ENCODE data around the gene CCDC174.

Gene CCDC174

GRCh38 chr3:14633417-14633816, 18.1 kb upstream of the CCDC174 start:
- no peak overlapping the region for H3K9ac ChIP-seq
- H3K79me2 ChIP-seq = no peaks in the 10 kb centered on the region
- H3K4me3 ChIP-seq (ENCODE audit: low read depth, low read length) = no peak overlapping the region
- H3K27me3 ChIP-seq (ENCODE audit: control insufficient read depth, insufficient read depth, low read length) = no peaks in the 10 kb centered on the region
- H3K36me3 ChIP-seq (ENCODE audit: control insufficient read depth, insufficient read depth, low read length) = no peaks in the 10 kb centered on the region
- no peaks in the 10 kb centered on the region for H3K4me1 ChIP-seq
- no peak overlapping the region for H3K4me2 ChIP-seq (ENCODE audit: low read length)
- no peak overlapping the region for H3K27ac ChIP-seq
- no peak for TF ChIP-seq CTCF (IDR thresholded peaks at IDR 0.05)
- no peak overlapping the region for H2AFZ ChIP-seq
- no peaks in the 10 kb centered on the region for H3K9me3 ChIP-seq (ENCODE audit: control insufficient read depth, low read length)

- no peaks in the 10 kb centered on the region for H3K4me1 ChIP-seq
- no peak overlapping the region for H3K27ac ChIP-seq
- H3K9me3 ChIP-seq (ENCODE audit: control insufficient read depth, low read length) = no peaks in the 10 kb centered on the region
- H3K9ac ChIP-seq = no peak overlapping the region
- no peak overlapping the region for H2AFZ ChIP-seq
- H3K36me3 ChIP-seq (ENCODE audit: control insufficient read depth, insufficient read depth, low read length) = no peaks in the 10 kb centered on the region
- no peak overlapping the region for H3K4me3 ChIP-seq (ENCODE audit: low read depth, low read length)
- H3K4me2 ChIP-seq (ENCODE audit: low read length) = no peak overlapping the region
- no peaks in the 10 kb centered on the region for H3K27me3 ChIP-seq (ENCODE audit: control insufficient read depth, insufficient read depth, low read length)
- H3K79me2 ChIP-seq = no peaks in the 10 kb centered on the region
- peak; percentile 72 for TF ChIP-seq CTCF (IDR thresholded peaks at IDR 0.05)
Observed at GRCh38 chr3:14633819-14634424, 17.6 kb upstream of the CCDC174 start.

GRCh38 chr3:14634763-14635400, 16.7 kb upstream of the CCDC174 start:
- H3K4me3 ChIP-seq (ENCODE audit: low read depth, low read length) = no peak overlapping the region
- no peaks in the 10 kb centered on the region for H3K36me3 ChIP-seq (ENCODE audit: control insufficient read depth, insufficient read depth, low read length)
- H3K4me2 ChIP-seq (ENCODE audit: low read length) = no peak overlapping the region
- no peak overlapping the region for H3K9ac ChIP-seq
- no peak for TF ChIP-seq CTCF (IDR thresholded peaks at IDR 0.05)
- no peak overlapping the region for H2AFZ ChIP-seq
- H3K27me3 ChIP-seq (ENCODE audit: control insufficient read depth, insufficient read depth, low read length) = no peaks in the 10 kb centered on the region
- no peaks in the 10 kb centered on the region for H3K79me2 ChIP-seq
- H3K27ac ChIP-seq = no peak overlapping the region
- no peaks in the 10 kb centered on the region for H3K4me1 ChIP-seq
- no peaks in the 10 kb centered on the region for H3K9me3 ChIP-seq (ENCODE audit: control insufficient read depth, low read length)

- Histone ChIP-seq H3K27me3 (ENCODE audit: control insufficient read depth, insufficient read depth, low read length) (no peaks in the 10 kb centered on the region), H3K9me3 (ENCODE audit: control insufficient read depth, low read length) (no peaks in the 10 kb centered on the region), H3K4me1 (no peaks in the 10 kb centered on the region), H3K79me2 (no peaks in the 10 kb centered on the region), H2AFZ (no peak overlapping the region), H3K9ac (no peak overlapping the region), H3K4me3 (ENCODE audit: low read depth, low read length) (no peak overlapping the region), H3K36me3 (ENCODE audit: control insufficient read depth, insufficient read depth, low read length) (no peaks in the 10 kb centered on the region), H3K27ac (no peak overlapping the region), H3K4me2 (ENCODE audit: low read length) (no peak overlapping the region)
- no peak for TF ChIP-seq CTCF (IDR thresholded peaks at IDR 0.05)
Observed at GRCh38 chr3:14636496-14637087, 15.0 kb upstream of the CCDC174 start.
